ENCODE data around the gene IRF4.

DNA sequence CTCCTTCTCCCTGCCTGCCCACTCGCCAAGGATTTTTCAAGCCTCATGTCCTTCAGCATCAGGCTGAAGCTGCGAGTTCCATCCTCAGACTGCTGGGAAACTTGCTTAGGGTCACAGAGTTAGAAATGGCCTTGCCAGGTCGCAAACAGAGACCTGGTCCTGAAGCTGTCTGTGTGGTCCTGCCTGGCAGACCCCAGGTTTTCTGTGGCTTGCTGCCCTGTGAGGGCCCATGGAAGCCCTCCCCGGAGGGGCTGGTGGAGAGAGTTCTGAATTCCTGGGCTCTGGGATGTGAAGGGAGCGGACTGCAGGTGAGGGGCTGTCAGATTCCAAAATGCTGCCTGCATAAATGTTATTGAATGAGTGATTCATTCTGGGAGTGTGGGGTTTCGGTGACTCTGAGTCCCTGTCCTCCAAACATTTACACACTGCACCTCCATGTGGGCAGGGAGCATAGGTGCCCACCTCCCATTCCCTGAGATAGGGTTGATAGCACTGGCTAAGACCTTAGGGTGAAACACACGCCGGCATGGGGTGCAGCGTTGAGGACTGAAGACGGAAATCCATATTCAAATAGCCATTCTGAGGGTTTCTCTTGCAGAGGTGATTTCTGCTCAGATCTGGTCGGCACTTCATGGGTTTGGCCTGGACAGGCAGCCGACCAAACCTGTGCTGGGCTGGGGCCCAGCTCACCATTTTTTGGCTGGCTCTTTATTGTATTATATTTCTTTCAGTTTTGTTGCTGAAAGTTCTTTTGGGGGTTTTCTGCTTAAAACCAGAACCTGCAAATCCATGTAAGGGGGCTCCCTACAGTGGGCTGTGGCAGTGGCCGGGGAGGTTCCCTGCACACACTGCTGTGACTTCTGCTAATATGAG lies 21.8 kb upstream of the IRF4 start:
- TF ChIP-seq, protein P1, sequence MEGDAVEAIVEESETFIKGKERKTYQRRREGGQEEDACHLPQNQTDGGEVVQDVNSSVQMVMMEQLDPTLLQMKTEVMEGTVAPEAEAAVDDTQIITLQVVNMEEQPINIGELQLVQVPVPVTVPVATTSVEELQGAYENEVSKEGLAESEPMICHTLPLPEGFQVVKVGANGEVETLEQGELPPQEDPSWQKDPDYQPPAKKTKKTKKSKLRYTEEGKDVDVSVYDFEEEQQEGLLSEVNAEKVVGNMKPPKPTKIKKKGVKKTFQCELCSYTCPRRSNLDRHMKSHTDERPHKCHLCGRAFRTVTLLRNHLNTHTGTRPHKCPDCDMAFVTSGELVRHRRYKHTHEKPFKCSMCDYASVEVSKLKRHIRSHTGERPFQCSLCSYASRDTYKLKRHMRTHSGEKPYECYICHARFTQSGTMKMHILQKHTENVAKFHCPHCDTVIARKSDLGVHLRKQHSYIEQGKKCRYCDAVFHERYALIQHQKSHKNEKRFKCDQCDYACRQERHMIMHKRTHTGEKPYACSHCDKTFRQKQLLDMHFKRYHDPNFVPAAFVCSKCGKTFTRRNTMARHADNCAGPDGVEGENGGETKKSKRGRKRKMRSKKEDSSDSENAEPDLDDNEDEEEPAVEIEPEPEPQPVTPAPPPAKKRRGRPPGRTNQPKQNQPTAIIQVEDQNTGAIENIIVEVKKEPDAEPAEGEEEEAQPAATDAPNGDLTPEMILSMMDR (IDR thresholded peaks at IDR 0.05; ENCODE audit: insufficient read depth, low read length, poor library complexity, severe bottlenecking): no peak
- no peak for TF ChIP-seq EZH2phosphoT487 (conservative IDR thresholded peaks at IDR 0.05; ENCODE audit: low read length)
